ENCODE data around the gene JAK1. TPM values are rescaled to one million over a fixed set of nuclear protein-coding genes. Genes with fewer than 3 reads are reported as not detected.

JAK1 gene
- total and polyA plus RNA-seq, 2 of the 8 experiments (the other 6 are each of a cell fraction or from before 2014, with no cell fraction given): 7.8 to 24.5 TPM

DNA sequence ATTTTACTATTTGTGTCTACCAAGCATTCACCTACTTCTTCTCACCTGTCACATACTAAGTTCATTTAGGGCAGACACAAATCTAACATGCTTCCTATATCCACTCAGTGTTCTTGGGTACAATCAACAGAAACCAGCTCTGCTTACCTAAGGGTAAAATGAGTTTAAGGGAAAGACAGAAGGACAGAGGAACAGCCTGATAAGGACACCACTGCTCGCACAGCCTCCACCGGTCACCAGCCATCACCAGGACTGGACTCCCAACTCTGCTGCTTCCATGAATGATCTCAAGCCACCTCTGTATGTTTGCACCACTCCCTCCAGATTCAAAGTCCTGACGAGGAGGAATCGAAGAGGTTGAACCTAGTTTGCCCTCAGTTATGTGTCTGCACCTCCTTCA is 72.4 kb downstream of the JAK1 start:
- Histone ChIP-seq H2BK5ac (ENCODE audit: low read depth, low read length) (no peak overlapping the region), H3K9ac (replicated peaks in 1 of 4; ENCODE audit: extremely low read depth in 1 of 4, low read depth in 3 of 4, low read length in 3 of 4) (no peak overlapping the region), H3K23me2 (ENCODE audit: low read depth, low read length) (no peaks in the 10 kb centered on the region), H3K79me1 (ENCODE audit: low read depth, low read length) (no peaks in the 10 kb centered on the region), H2AK5ac (ENCODE audit: low read depth, low read length) (no peak overlapping the region), H3K4ac (replicated peaks; ENCODE audit: insufficient read length, low read depth, low read length) (no peak overlapping the region), H3K14ac (ENCODE audit: insufficient read length) (no peak overlapping the region), H3K36me3 (ENCODE audit: control insufficient read depth in 2 of 4, insufficient read depth in 4 of 4, low read length in 3 of 4) (no peaks in the 10 kb centered on the region), H3K56ac (replicated peaks; ENCODE audit: insufficient read length, low read depth, low read length) (no peak overlapping the region), H3K18ac (ENCODE audit: extremely low read depth, low read length) (no peak overlapping the region), H2AFZ (ENCODE audit: low read length) (no peak overlapping the region), H4K5ac (ENCODE audit: insufficient read length, low read depth, low read length) (no peak overlapping the region), H2BK120ac (replicated peaks; ENCODE audit: low read depth, low read length) (no peak overlapping the region), H3K9me3 (ENCODE audit: insufficient read depth in 2 of 2, low read depth in 1 of 2, low read length in 1 of 2) (no peaks in the 10 kb centered on the region), H3K4me3 (ENCODE audit: extremely low read depth in 1 of 4, insufficient read depth in 2 of 4, low read depth in 3 of 4, low read length in 4 of 4) (no peak overlapping the region), H2BK15ac (ENCODE audit: low read length) (peak overlapping the region; percentile 38), H2BK12ac (ENCODE audit: low read depth, low read length) (no peak overlapping the region; the same call in 1 of the 2 replicates), H4K8ac (ENCODE audit: extremely low read depth, insufficient read depth, low read length) (no peak overlapping the region), H2BK20ac (ENCODE audit: low read length) (no peak overlapping the region), H4K20me1 (replicated peaks in 1 of 2; ENCODE audit: control insufficient read depth in 1 of 2, insufficient read depth in 2 of 2, low read length in 2 of 2) (no peaks in the 10 kb centered on the region), H3K4me2 (ENCODE audit: insufficient read depth in 1 of 2, low read depth in 2 of 2, low read length in 2 of 2) (no peak overlapping the region), H3K4me1 (replicated peaks in 1 of 4; ENCODE audit: control insufficient read depth in 3 of 4, insufficient read depth in 4 of 4, low read length in 3 of 4) (peaks cover 3 to 14% (median 8%) of the 10 kb centered on the region in 4 experiments; a peak in 5 of 7 replicates), H3K23ac (ENCODE audit: insufficient read length) (no peak overlapping the region), H4K91ac (replicated peaks; ENCODE audit: insufficient read length, low read length) (no peak overlapping the region), H3K27ac (ENCODE audit: low read depth, low read length) (no peak overlapping the region), H3K27me3 (replicated peaks in 1 of 4; ENCODE audit: control insufficient read depth in 3 of 4, extremely low read depth in 1 of 4, insufficient read depth in 3 of 4, low read length in 3 of 4) (no peaks in the 10 kb centered on the region), H3K79me2 (ENCODE audit: control insufficient read depth in 1 of 2, insufficient read depth in 2 of 2, low read length in 2 of 2) (peaks cover 0 to 10% of the 10 kb centered on the region in 2 experiments; a peak in 1 of 4 replicates)
- WGBS, 2 experiments (ENCODE audit: extremely low coverage in 1 of 2, insufficient coverage in 1 of 2, insufficient read length in 1 of 2, insufficient replicate concordance in 2 of 2, low coverage in 1 of 2, low lambda C conversion rate in 2 of 2, missing lambda C conversion rate in 1 of 2): 91% methylated on average over 4 of the region's 4 CpGs; no CpG with 5 or more reads in 1 of the 2 experiments
- ChIA-PET POLR2A (ENCODE audit: partially characterized antibody) (no interaction called here), CTCF (ENCODE audit: partially characterized antibody) (interaction anchor here (0.6 kb wide), 1 partner anchor 289 kb away, joined by 3 read pairs; no protein-coding TSS in a partner anchor)
- FAIRE-seq (no peak), DNase-seq (ENCODE audit: low read depth in 1 of 2, low spot score in 2 of 2) (no peak)
- TF ChIP-seq JUN (IDR thresholded peaks at IDR 0.05; ENCODE audit: low read depth, low read length): no peak
- TF ChIP-seq TEAD4 (IDR thresholded peaks at IDR 0.05; ENCODE audit: low read depth, low read length): no peak
- no peak for TF ChIP-seq POLR2AphosphoS5 (IDR thresholded peaks at IDR 0.05; ENCODE audit: low read depth, low read length)
- TF ChIP-seq CEBPB (IDR thresholded peaks at IDR 0.05; ENCODE audit: low read depth, low read length): no peak
- TF ChIP-seq, protein P1, sequence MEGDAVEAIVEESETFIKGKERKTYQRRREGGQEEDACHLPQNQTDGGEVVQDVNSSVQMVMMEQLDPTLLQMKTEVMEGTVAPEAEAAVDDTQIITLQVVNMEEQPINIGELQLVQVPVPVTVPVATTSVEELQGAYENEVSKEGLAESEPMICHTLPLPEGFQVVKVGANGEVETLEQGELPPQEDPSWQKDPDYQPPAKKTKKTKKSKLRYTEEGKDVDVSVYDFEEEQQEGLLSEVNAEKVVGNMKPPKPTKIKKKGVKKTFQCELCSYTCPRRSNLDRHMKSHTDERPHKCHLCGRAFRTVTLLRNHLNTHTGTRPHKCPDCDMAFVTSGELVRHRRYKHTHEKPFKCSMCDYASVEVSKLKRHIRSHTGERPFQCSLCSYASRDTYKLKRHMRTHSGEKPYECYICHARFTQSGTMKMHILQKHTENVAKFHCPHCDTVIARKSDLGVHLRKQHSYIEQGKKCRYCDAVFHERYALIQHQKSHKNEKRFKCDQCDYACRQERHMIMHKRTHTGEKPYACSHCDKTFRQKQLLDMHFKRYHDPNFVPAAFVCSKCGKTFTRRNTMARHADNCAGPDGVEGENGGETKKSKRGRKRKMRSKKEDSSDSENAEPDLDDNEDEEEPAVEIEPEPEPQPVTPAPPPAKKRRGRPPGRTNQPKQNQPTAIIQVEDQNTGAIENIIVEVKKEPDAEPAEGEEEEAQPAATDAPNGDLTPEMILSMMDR (IDR thresholded peaks at IDR 0.05; ENCODE audit: control extremely low read depth in 1 of 3, insufficient read depth in 1 of 3, low read depth in 1 of 3, low read length in 3 of 3): no peak
- no peak for TF ChIP-seq GTF2F1 (IDR thresholded peaks at IDR 0.05; ENCODE audit: borderline replicate concordance, low read depth, low read length)
- no peak for TF ChIP-seq CREB1 (IDR thresholded peaks at IDR 0.05)

Data from H1 (cell line).